Fibroblast of lung (primary cell): Measurements from ENCODE around the gene BIN1. TPM values are rescaled to one million over a fixed set of nuclear protein-coding genes. Genes with fewer than 3 reads are reported as not detected.
A peak's percentile ranks its signal among the peaks of the same experiment; 100 is the strongest.

Experiments used
- DNase-seq, 2 donors: peaks; one replicate each; pipeline versions ENCODE4 v3.0.0 to v3.0.0-alpha.2; 2010; ENCODE audit warnings: low read depth in 2 of 2
- H2AFZ ChIP-seq: 2 replicates; pipeline ENCODE4 v1.5.1; 2012; ENCODE audit warnings: low read length, control low read depth, inconsistent platforms
- H3K27ac ChIP-seq: 2 replicates; pipeline ENCODE4 v1.5.1; 2011; ENCODE audit warnings: low read length, control low read depth; ENCODE audit not compliant: insufficient read depth
- H3K27me3 ChIP-seq: 2 replicates; pipeline ENCODE4 v1.5.1; 2011; ENCODE audit warnings: mild to moderate bottlenecking, low read length; ENCODE audit not compliant: control insufficient read depth, insufficient read depth
- H3K36me3 ChIP-seq: 2 replicates; pipeline ENCODE4 v1.5.1; 2011; ENCODE audit warnings: low read length; ENCODE audit not compliant: control insufficient read depth, insufficient read depth
- H3K4me1 ChIP-seq: 2 replicates; pipeline ENCODE4 v1.5.1; 2011; ENCODE audit warnings: low read length; ENCODE audit not compliant: control insufficient read depth, insufficient read depth; ENCODE audit errors: extremely low read depth
- H3K4me2 ChIP-seq: 2 replicates; pipeline ENCODE4 v1.5.1; 2011; ENCODE audit warnings: low read length, control low read depth; ENCODE audit not compliant: insufficient read depth; ENCODE audit errors: extremely low read depth
- H3K4me3 ChIP-seq, 4 experiments: fragments of 200-600 bp in 1 of 4; sonication (generic) in 1 of 4; replicated peaks in 1 of 4; 2 replicates each; pipeline ENCODE4 v1.5.1; 2011 to 2016; ENCODE audit warnings: low read length in 4 of 4, low read depth in 3 of 4, mild to moderate bottlenecking in 3 of 4, control low read depth in 2 of 4, inconsistent platforms in 1 of 4, mixed read lengths in 1 of 4; ENCODE audit not compliant: insufficient read depth in 1 of 4; ENCODE audit errors: control extremely low read depth in 1 of 4
- H3K79me2 ChIP-seq: 2 replicates; pipeline ENCODE4 v1.5.1; 2012; ENCODE audit warnings: mild to moderate bottlenecking, low read length, inconsistent platforms; ENCODE audit not compliant: control insufficient read depth, insufficient read depth
- H3K9ac ChIP-seq: 2 replicates; pipeline ENCODE4 v1.5.1; 2011; ENCODE audit warnings: mild to moderate bottlenecking, low read length, control low read depth; ENCODE audit not compliant: insufficient read depth
- H3K9me3 ChIP-seq: 2 replicates; pipeline ENCODE4 v1.5.1; 2012; ENCODE audit warnings: low read depth, low read length; ENCODE audit not compliant: control insufficient read depth, insufficient read depth
- H4K20me1 ChIP-seq: 2 replicates; pipeline ENCODE4 v1.5.1; 2011; ENCODE audit warnings: low read length; ENCODE audit not compliant: control insufficient read depth, insufficient read depth; ENCODE audit errors: extremely low read depth
- EZH2 ChIP-seq: IDR thresholded peaks from 2 replicates; pipeline ENCODE4 v1.5.1; 2012; ENCODE audit warnings: low read length, control low read depth, mild to moderate bottlenecking; ENCODE audit errors: missing control alignments
- polyA plus RNA-seq, 2 donors: library from polyadenylated mRNA; depleted of rRNA in 1 of 2; stranded (reverse) in 1 of 2; unstranded in 1 of 2; fragments of >200 nt; gene quantifications; 2 replicates each; pipeline ENCODE4 v1.2.1, GENCODE V29; 2011 to 2012; ENCODE audit warnings: missing spikeins in 1 of 2
- total RNA-seq: library from RNA; depleted of rRNA; stranded (reverse); fragments of >200 nt; gene quantifications from 2 replicates; pipeline ENCODE4 v1.2.1, GENCODE V29; 2014
- TF ChIP-seq, protein P1 (sequence below), 2 donors: IDR thresholded peaks in 1 of 2; conservative IDR thresholded peaks in 1 of 2; 1 replicate in 1 of 2; 2 replicates in 1 of 2; pipeline ENCODE4 v1.5.1; 2011 to 2012; ENCODE audit warnings: low read length in 2 of 2, control low read depth in 1 of 2, inconsistent platforms in 1 of 2, low read depth in 1 of 2, mild to moderate bottlenecking in 1 of 2

The BIN1 gene
- total and polyA plus RNA-seq, 2 donors (not counting 1 experiment from before 2014, with no cell fraction given), result 17.3 to 68.7 TPM

DNA sequence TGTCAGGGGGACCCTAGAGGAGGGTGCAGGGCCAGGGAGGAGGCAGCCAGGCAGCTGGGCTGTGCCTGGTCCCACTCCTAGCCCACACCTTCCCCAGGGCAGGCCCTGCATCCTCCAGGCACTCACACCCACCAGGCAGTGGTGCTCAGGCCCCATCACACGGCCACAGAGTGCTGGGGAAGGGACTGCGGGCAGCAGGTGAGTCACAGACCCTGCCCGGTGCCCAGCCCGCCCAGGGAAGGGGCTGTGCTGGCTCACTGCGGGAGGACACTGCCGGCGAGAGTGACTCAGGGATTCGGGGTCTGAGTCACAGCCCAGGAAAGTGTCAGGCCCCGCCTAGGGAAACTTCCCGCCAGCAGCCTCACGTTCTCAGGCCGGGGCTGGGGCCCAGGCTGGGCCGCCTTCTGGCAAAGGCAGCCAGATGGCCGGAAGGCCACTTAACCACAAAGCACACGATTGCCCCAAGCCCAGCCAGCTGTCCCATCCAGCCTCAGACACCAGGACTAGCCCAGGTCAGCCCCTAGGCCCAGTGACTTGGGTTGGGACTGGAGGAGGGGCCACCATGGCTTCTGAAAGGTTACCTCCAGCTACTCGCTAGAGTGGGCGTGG lies 42.2 kb downstream of the BIN1 start:
- Histone ChIP-seq H3K9ac (peak overlapping the region; percentile 43), H3K27me3 (no peaks in the 10 kb centered on the region), H3K9me3 (no peaks in the 10 kb centered on the region), H3K36me3 (peaks cover 10% of the 10 kb centered on the region), H3K4me2 (peak overlapping the region; percentile 55), H3K4me3 (no peak overlapping the region), H3K79me2 (no peaks in the 10 kb centered on the region), H4K20me1 (no peaks in the 10 kb centered on the region), H3K27ac (peak overlapping the region; percentile 83), H2AFZ (no peak overlapping the region), H3K4me1 (peaks cover 14% of the 10 kb centered on the region)
- no peak for TF ChIP-seq EZH2
- TF ChIP-seq, protein P1, sequence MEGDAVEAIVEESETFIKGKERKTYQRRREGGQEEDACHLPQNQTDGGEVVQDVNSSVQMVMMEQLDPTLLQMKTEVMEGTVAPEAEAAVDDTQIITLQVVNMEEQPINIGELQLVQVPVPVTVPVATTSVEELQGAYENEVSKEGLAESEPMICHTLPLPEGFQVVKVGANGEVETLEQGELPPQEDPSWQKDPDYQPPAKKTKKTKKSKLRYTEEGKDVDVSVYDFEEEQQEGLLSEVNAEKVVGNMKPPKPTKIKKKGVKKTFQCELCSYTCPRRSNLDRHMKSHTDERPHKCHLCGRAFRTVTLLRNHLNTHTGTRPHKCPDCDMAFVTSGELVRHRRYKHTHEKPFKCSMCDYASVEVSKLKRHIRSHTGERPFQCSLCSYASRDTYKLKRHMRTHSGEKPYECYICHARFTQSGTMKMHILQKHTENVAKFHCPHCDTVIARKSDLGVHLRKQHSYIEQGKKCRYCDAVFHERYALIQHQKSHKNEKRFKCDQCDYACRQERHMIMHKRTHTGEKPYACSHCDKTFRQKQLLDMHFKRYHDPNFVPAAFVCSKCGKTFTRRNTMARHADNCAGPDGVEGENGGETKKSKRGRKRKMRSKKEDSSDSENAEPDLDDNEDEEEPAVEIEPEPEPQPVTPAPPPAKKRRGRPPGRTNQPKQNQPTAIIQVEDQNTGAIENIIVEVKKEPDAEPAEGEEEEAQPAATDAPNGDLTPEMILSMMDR (conservative IDR thresholded peaks at IDR 0.05 in 1 of 2, IDR thresholded peaks at IDR 0.05 in 1 of 2; ENCODE audit: low read depth in 1 of 2, low read length in 2 of 2), result no peak
- peak; percentile 96 to 97 for DNase-seq

DNA sequence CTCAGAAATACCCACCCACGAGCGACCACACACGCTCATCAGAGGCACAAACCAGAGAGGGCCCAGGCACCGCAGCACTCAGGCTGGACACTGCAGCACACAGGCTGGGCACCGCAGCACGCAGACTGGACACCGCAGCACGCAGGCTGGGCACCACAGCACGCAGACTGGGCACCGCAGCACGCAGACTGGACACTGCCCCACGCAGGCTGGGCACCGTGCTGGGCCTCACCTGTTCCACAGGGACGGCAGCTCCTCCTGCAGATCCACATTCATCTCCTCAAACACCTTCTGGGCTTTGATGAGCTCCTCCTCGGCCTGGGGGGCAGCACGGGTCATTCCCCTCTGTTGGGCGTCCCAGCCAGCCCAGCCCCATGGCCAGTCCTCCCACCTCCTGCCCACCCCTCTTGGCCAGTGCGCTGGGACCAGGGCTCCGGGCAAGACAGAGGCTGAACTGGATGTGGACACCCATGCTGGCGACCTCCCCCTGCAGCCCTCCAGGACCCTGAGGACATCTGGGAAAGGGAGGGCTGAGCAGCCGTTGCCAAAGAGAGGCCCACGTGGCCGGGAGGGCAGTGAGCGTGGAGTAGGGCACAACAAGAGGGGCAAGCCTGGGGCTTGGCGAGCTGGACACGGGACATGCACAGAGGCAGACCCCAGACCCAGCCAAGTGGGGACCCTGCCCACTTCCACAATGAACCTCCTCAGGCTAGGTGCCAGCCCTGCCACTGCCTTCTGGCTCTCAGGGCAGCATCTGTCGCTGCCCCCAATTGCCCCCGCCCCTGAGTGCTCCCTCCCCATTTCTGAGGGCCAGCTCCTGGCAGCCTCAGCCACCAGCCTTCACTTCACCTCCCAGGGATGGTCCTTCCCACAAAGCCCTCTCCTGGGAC lies 43.0 kb downstream of the BIN1 start:
- Histone ChIP-seq H2AFZ (no peak overlapping the region), H3K36me3 (peaks cover 6% of the 10 kb centered on the region), H3K27me3 (no peaks in the 10 kb centered on the region), H3K4me3 (no peak overlapping the region), H3K9ac (peak overlapping the region; percentile 43), H3K4me1 (peaks cover 14% of the 10 kb centered on the region), H3K79me2 (no peaks in the 10 kb centered on the region), H3K27ac (peak overlapping the region; percentile 83), H3K4me2 (peak overlapping the region; percentile 55), H3K9me3 (no peaks in the 10 kb centered on the region), H4K20me1 (no peaks in the 10 kb centered on the region)
- DNase-seq, result no peak
- no peak for TF ChIP-seq EZH2
- TF ChIP-seq, protein P1 (conservative IDR thresholded peaks at IDR 0.05 in 1 of 2, IDR thresholded peaks at IDR 0.05 in 1 of 2; ENCODE audit: low read depth in 1 of 2, low read length in 2 of 2), result no peak
